Transverse colon (tissue), 4 donors: ENCODE measurements around the gene KCNA1.

Experiments used
- POLR2A ChIP-seq: fragments of 450-650 bp; IDR thresholded peaks from one replicate; pipeline ENCODE4 v1.6.1; 2016; ENCODE audit warnings: antibody characterized with exemption, mild to moderate bottlenecking, moderate library complexity
- POLR2AphosphoS5 ChIP-seq, 3 donors: sonication (generic); formaldehyde crosslinking; IDR thresholded peaks; one replicate each; pipeline ENCODE4 v1.6.1; 2016; ENCODE audit warnings: antibody characterized with exemption in 3 of 3
- TF ChIP-seq, protein P1 (sequence below), 5 experiments: fragments of 200-600 bp in 3 of 5; fragments of 450-650 bp in 2 of 5; sonication (generic) in 3 of 5; IDR thresholded peaks; 1 replicate in 2 of 5; 2 replicates in 3 of 5; pipeline ENCODE4 v1.5.1; 2016 to 2017; ENCODE audit warnings: antibody characterized with exemption in 5 of 5, inconsistent platforms in 3 of 5, mild to moderate bottlenecking in 2 of 5, moderate library complexity in 1 of 5

DNA sequence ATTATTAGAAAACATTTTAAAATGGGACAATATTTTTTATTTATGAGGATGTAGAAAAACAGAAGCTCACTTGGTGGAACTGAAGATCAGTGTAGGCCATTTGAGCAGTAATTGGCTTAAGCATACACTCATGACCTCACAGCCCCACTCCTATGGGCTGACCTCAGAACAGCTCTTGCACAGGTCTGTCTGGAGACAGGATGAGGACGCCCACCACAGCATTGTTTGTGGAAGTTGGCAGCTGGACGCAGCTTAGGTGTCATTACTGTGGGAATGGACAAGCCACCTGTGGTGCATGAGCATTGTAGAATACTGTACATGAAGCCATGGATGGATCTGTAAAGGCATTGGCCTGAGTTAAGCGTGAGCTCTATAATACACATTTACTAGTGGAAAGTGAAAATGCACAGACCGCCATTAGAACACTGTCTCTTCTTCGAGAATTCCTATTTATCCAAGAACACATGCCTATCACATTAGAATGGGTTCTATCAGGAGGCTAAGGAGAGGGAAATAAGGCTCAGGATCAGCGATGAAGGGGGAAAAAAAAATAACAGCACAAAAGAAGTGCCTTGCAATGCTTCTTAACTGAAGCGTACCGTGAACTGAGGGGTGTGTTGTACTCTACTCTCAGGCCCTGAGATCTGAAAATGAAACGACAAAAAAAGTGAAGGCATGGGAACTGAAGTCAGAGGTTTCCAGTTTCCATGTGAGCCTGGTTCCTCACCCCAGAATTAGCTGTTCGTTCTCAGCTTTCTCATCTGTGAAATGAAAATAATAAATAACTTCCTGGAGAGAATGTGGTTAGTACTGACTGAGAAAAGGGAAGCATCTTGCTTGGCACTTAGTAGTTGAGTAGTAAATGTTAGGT, 33.6 kb downstream of the KCNA1 start:
- TF ChIP-seq, protein P1, sequence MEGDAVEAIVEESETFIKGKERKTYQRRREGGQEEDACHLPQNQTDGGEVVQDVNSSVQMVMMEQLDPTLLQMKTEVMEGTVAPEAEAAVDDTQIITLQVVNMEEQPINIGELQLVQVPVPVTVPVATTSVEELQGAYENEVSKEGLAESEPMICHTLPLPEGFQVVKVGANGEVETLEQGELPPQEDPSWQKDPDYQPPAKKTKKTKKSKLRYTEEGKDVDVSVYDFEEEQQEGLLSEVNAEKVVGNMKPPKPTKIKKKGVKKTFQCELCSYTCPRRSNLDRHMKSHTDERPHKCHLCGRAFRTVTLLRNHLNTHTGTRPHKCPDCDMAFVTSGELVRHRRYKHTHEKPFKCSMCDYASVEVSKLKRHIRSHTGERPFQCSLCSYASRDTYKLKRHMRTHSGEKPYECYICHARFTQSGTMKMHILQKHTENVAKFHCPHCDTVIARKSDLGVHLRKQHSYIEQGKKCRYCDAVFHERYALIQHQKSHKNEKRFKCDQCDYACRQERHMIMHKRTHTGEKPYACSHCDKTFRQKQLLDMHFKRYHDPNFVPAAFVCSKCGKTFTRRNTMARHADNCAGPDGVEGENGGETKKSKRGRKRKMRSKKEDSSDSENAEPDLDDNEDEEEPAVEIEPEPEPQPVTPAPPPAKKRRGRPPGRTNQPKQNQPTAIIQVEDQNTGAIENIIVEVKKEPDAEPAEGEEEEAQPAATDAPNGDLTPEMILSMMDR (IDR thresholded peaks at IDR 0.05), result no peak
- no peak for TF ChIP-seq POLR2A
- TF ChIP-seq POLR2AphosphoS5 (IDR thresholded peaks at IDR 0.05), result no peak
